ENCODE results near the gene FGFBP2.

The FGFBP2 gene, protein sequence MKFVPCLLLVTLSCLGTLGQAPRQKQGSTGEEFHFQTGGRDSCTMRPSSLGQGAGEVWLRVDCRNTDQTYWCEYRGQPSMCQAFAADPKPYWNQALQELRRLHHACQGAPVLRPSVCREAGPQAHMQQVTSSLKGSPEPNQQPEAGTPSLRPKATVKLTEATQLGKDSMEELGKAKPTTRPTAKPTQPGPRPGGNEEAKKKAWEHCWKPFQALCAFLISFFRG

DNA sequence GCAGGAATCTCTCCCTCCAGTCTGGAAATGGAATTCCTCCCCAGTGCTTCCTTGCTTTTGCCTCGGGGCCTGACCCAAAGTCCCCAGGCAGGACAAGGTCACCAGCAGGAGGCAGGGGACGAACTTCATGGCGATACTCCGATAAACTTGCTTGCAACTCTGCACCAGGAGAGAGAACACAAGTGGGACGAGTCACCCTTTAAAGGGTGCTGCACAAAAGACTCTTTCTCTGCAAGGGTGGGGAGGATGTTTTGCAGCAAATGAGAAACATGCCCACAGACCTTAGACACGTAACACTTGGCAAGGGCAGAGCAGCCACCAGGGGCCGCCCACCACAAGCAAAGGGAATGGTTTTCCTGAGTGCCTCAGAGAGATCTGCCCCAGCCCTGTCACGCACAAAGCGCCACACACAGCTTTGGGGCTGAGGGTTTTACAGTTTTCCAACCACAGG lies at the start of gene FGFBP2:
Gene FGFBP2 (minus strand): TSS at position 175 of the 451 bp plus-strand sequence. CDS start 46 bp downstream, at position 129.
- DNase-seq (ENCODE audit: low read depth) = no peak

GRCh38 chr4:16011173-16011572 lies 48.2 kb upstream of the FGFBP2 start:
- no peak for DNase-seq (ENCODE audit: low read depth)

DNA sequence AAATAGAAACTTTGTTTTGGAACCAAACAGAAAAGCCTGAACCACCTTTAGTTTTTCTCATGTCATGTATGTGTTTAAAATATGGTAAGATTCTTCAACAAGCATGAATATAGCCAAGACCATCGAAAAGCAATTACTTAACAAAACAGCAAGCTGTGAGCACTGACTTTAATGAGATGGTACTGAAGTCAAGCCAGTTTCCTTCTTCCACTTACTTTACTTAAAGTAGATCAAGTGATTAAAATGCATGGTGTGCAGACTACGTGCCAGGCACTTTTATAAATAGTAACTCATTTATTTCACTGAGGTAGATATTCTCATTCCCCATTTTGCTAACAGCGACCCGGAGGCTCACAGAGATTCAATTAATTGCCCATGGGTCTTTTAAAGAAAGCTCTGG lies 46.2 kb upstream of the FGFBP2 start:
- DNase-seq (ENCODE audit: low read depth) = no peak

- no peak for DNase-seq (ENCODE audit: low read depth)
Measured at GRCh38 chr4:16007471-16008095, 44.6 kb upstream of the FGFBP2 start.

DNA sequence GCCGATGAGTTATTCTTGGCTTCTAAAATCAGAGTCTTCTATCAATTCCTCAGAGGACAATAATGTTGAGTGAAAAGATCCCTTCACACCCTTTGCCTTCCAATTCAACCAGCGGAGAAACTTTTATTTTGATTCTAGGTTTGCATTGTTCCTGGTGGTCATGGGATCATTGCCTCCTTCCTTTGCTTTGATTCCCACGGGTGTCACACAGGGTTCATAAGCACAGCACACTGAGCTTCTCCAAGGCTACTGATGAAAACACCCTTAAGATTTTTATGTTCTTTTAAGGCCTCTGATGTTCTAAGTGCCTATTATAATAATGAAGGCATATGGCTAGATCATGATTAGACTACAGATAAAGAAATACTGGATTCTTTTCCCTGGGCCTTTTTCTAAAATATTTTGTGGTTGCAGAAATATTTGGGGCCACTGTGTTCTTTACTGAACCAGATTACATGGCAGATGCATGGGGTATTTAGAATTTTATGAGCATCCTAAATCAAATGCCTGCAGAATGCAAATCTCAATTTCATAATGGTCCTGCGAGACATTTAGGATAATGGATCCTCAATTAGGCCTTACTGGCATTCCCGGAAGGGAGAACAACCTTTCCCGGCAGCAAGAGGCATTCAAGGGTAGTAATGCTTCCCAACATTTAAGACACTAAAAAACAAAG lies 43.9 kb upstream of the FGFBP2 start:
- no peak for DNase-seq (ENCODE audit: low read depth)

DNA sequence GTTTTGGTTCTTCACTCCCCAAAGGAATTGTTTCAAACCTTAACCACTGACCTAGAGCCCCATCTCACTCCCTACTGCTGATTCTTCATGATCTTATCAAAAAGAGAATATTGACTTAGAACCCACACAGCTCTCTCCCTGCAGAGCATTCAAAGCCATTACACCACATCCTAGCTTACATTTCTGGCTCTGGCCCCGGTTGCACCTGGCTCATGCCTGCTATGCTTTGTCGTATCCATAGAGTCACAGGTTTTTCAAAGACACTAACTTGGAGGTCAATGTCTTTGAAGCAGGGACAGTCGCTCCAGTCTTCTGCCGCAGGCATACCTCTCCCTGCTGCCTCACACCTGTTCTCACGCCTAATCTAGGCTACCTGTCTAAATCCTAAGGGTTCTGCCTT lies 42.7 kb upstream of the FGFBP2 start:
- no peak for DNase-seq (ENCODE audit: low read depth)

DNA sequence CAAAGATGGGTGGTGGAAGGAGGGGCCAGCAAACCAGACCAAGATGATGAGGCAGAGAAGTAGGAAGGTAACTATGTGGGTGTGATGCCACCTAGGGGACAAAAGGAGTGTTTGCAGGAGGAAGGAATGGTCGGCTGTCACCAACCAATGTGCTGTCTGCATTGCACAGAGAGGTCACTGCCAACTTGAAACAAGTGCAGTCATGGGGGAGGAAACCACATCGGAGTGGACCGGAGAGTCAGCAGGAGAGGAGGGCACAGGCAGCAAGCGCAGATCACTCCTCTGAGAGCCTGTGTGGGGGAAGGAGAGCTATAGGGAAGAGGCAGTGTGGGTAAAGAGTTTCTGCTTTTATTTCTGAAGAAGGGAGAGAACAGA lies 38.5 kb upstream of the FGFBP2 start:
- DNase-seq (ENCODE audit: low read depth) = peak; percentile 24

GRCh38 chr4:16000708-16001483 lies 37.9 kb upstream of the FGFBP2 start:
- DNase-seq (ENCODE audit: low read depth) = no peak

DNA sequence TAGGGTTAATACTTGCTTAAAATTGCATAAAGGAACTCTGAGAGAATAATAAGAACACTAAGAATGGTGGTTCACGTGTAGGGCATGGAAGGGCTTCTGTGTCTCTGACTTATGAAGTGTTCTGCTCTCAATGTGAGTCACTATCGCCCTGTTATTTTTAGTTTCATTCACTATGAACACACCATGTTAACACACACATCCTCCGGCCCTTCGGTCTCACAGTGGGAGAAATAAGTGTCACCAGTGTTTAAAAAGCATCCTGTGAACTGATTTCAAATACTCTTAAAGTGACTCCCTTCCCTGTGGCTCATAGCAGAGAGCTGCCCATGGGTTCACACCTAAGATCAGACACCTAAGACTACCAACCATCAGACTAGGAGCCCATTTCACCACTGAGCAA lies 33.8 kb upstream of the FGFBP2 start:
- no peak for DNase-seq (ENCODE audit: low read depth)

DNA sequence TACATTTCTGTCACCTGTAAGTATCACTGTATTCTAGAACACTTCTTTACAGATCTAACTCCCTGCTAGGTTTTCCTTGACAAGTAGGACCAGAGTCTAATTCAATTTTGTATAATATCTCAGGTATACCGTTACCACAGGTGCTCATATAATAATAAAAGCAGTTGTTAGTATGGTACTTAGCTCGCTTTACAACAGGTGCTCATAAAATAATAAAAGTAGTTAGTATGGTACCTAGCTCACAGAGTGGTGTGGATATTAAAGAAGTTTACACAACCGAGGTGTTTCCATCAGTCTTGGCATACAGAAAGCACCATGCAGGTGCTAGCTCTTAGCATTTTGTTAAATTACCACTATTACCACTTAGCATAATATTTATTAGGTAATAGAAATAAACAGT lies 32.9 kb upstream of the FGFBP2 start:
- DNase-seq (ENCODE audit: low read depth) = no peak

- DNase-seq (ENCODE audit: low read depth) = no peak
Measured at GRCh38 chr4:15992167-15992485, 29.2 kb upstream of the FGFBP2 start.

GRCh38 chr4:15990570-15991285 lies 27.8 kb upstream of the FGFBP2 start:
- no peak for DNase-seq (ENCODE audit: low read depth)

DNA sequence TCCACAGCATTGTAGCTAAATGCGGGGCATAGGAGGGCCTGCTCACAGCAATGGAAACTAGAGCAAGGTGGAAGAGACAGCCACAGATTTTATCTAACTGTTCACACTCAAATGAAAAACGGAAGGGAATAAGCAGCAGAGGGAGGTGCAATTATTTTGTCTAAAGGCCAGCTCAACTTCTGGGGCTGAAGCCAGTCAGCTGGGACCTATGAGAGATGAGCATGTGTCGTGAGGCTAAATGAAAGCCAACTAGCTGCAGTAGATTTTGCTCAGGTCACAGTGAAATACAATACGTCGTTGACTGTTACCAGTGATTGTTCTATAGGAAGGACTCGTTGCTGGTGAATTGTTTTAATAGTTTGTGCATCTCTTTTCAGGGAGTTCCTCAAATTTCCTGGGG lies 26.4 kb upstream of the FGFBP2 start:
- no peak for DNase-seq (ENCODE audit: low read depth)

DNA sequence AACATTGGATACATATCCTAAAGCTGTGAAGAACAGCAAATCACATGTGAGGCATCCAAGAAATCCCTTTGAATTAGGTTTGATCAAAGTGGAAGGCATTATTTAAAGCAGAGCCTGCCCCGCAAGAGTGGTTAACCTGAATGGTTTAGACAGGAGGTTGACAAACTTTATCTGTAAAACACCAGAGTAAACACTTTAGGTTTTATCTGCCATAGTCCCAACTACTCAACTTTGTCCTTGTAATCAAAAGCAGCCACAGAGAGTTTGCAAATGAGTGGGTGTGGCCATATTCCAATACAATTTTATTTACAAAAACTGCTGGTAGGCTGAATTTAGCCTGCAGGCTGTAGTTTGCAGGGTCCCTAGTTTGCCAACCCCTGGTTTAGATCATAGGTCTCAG lies 25.2 kb upstream of the FGFBP2 start:
- no peak for DNase-seq (ENCODE audit: low read depth)

- no peak for DNase-seq (ENCODE audit: low read depth)
Measured at GRCh38 chr4:15986907-15987306, 23.9 kb upstream of the FGFBP2 start.

GRCh38 chr4:15983610-15984009 lies 20.6 kb upstream of the FGFBP2 start:
- DNase-seq (ENCODE audit: low read depth) = no peak

GRCh38 chr4:15982842-15983524 lies 20.0 kb upstream of the FGFBP2 start:
- DNase-seq (ENCODE audit: low read depth) = peak; percentile 43

DNA sequence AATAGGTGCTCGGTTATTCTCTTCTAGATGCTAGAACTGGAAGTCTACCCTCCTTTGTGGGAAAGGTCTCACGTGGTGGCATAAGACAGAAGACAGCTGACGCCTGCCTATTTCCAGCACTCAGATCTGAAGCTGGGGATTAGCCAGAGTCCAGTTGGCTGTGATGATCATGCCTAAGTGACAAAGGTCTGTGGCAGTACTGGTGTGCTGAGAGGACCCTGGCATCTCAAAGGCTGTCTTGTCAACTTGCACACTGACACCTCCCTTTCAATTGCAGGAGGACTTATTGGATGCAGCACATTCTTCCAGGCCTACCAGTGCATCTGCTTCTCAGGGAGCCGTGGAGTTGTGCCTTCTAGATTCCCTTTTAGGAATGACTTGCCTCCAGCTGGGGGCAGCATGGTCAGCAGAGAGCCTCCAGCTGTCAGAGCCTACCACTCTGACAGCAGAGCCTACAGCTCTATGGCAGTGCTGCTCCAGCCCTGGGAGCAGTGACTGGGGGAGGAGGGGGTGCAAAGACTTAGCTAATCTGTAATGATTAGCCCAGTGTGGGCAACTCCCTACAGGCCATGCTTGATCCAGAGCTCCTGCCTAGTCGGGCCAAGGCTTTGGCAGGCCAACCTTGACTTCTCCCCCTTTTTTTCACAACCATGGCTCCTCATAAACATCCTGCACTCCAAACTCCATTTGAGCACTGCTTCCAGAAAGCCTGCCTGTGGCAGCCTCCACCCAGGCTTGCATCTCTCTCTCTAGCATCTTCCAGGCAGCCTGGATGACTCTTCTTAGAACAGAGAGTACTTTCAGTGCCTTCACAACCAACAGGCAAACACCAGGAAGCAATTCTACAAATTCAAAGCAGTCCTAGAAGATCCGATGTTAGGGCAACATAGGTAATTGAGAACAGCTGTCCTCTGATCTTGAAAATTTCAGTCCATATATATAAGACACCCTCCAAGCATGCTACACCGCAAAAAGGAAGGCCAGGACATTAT lies 13.8 kb upstream of the FGFBP2 start:
- no peak for DNase-seq (ENCODE audit: low read depth)

DNA sequence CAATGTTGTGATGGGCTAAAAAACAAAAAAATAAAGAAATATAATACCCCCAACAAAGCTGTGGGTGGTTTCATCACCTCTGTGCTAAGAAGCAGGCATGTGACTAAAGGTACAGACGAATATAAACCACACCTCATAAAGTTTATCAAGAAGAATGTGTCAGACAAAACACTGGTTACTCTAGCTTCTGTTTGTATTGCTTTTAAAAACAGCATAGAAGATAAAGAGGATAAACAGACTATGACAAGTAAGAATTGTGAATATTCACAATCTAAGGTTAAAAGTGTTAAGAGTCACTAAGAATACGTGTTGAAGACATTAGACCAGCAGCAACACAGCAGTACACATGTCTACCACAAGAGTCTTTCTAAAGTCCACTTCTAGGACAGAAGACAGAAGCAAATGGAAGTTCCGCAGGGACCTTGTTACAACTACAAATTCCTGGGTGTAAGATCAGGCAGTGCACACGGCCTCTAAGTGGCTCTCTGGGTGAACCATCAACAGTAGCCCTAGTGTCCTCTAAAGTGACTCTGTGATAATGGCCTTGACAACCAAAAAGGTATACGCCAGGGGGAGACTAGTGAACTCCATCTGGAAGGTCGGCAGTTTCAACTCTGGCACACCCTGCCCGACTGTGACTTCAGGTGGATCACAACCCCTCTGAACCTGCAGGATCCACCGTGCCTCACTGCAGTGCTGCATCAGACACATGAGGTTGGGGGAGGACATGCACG lies 8.3 kb upstream of the FGFBP2 start:
- no peak for DNase-seq (ENCODE audit: low read depth)

Data from HS-27A (cell line).